Panc1 (cell line): ENCODE data around the gene CDC6. TPM values are rescaled to one million over a fixed set of nuclear protein-coding genes. Genes with fewer than 3 reads are reported as not detected.

Source experiments
- ATAC-seq: fragments of 200-7000 bp; cut with Tn5 transposase; 2 replicates; pipeline ENCODE4 v1.9.1; 2020; ENCODE audit warnings: mild to moderate bottlenecking, moderate library complexity
- BruUV-seq: library from RNA; stranded (reverse); fragments of 400-500 nt; replicated peaks from 2 replicates; lab custom pipeline; 2021; lab: Mats Ljungman, UMichigan
- CTCF ChIA-PET: fragments of 300-600 bp; sonication (Branson Sonifier 250); formaldehyde crosslinking; loops from one replicate; lab custom pipeline; 2022; ENCODE audit warnings: antibody characterized with exemption; lab: Charles Lee
- POLR2A ChIA-PET: fragments of 300-600 bp; sonication (Branson Sonifier 250); formaldehyde crosslinking; loops from one replicate; lab custom pipeline; 2022; ENCODE audit warnings: antibody characterized with exemption; lab: Charles Lee
- DNase-seq: peaks from one replicate; pipeline ENCODE4 v3.0.0-alpha.2; 2010; ENCODE audit warnings: low read depth, low spot score
- H3K27ac ChIP-seq: 2 replicates; pipeline ENCODE4 v1.5.1; 2011; ENCODE audit warnings: mild to moderate bottlenecking, low read length, inconsistent platforms
- H3K27me3 ChIP-seq: fragments of 200-500 bp; sonication (Bioruptor generic); 2 replicates; pipeline ENCODE4 v1.6.0; 2014; ENCODE audit warnings: low read length, inconsistent platforms; ENCODE audit not compliant: control insufficient read depth, insufficient read depth
- H3K36me3 ChIP-seq: fragments of 200-500 bp; sonication (Bioruptor generic); 2 replicates; pipeline ENCODE4 v1.5.1; 2014; ENCODE audit warnings: inconsistent platforms, mild to moderate bottlenecking, low read length, moderate library complexity; ENCODE audit not compliant: control insufficient read depth, insufficient read depth
- H3K4me1 ChIP-seq: 2 replicates; pipeline ENCODE4 v1.5.1; 2011; ENCODE audit warnings: inconsistent platforms, mild to moderate bottlenecking, low read length, moderate library complexity; ENCODE audit not compliant: control insufficient read depth, insufficient read depth
- H3K4me3 ChIP-seq, 2 experiments: 2 replicates each; pipeline ENCODE4 v1.5.1; 2011 to 2012; ENCODE audit warnings: low read depth in 2 of 2, low read length in 2 of 2, mild to moderate bottlenecking in 2 of 2, inconsistent platforms in 1 of 2, moderate library complexity in 1 of 2
- H3K9me3 ChIP-seq: fragments of 200-500 bp; sonication (Bioruptor generic); 2 replicates; pipeline ENCODE4 v1.5.1; 2014; ENCODE audit warnings: low read depth, mild to moderate bottlenecking, inconsistent platforms, low read length, moderate library complexity; ENCODE audit not compliant: control insufficient read depth, insufficient read depth
- CTCF ChIP-seq: fragments of 450-650 bp; IDR thresholded peaks from 2 replicates; pipeline ENCODE4 v1.5.1; 2017; ENCODE audit warnings: mild to moderate bottlenecking
- POLR2AphosphoS5 ChIP-seq: IDR thresholded peaks from 2 replicates; pipeline ENCODE4 v1.6.1; 2012; ENCODE audit warnings: mild to moderate bottlenecking, low read depth, low read length, moderate library complexity
- REST ChIP-seq, 2 experiments: IDR thresholded peaks; 2 replicates each; pipeline ENCODE4 v1.6.1; 2011 to 2012; ENCODE audit warnings: low read depth in 2 of 2, control low read depth in 1 of 2, low read length in 1 of 2, mild to moderate bottlenecking in 1 of 2, moderate library complexity in 1 of 2; ENCODE audit not compliant: insufficient read depth in 1 of 2
- SIN3A ChIP-seq: IDR thresholded peaks from 2 replicates; pipeline ENCODE4 v1.6.1; 2012; ENCODE audit warnings: low read depth, mild to moderate bottlenecking, low read length, moderate library complexity, borderline replicate concordance; ENCODE audit not compliant: insufficient read depth
- TCF7L2 ChIP-seq: IDR thresholded peaks from 2 replicates; pipeline ENCODE4 v1.6.1; 2011; ENCODE audit warnings: mild to moderate bottlenecking, low read depth, low read length, inconsistent platforms
- in situ Hi-C: cut with HindIII; loops from 2 replicates; pipeline ENCODE4 v1.10.0; 2016; ENCODE audit warnings: low sequenced_read_pairs, low pct_unique_long_range_greater_than_20kb
- intact Hi-C: fragments of 100-400 bp; cut with micrococcal nuclease; formaldehyde crosslinking; loops from one replicate; pipeline ENCODE4 v1.10.0; 2022; ENCODE audit not compliant: unreplicated experiment
- total RNA-seq: library from RNA; stranded (reverse); gene quantifications from one replicate; pipeline ENCODE4 v1.2.1, GENCODE V29; 2021; ENCODE audit not compliant: unreplicated experiment

Gene CDC6
- total RNA-seq, 1 experiment from 2014 or later: 66.3 TPM

- H3K27me3 ChIP-seq: no peaks in the 10 kb centered on the region
- H3K4me3 ChIP-seq: no peak overlapping the region
- no peaks in the 10 kb centered on the region for H3K36me3 ChIP-seq
- TF ChIP-seq POLR2AphosphoS5 (no peak), REST (IDR thresholded peaks at IDR 0.05; ENCODE audit: insufficient read depth in 1 of 2, low read depth in 2 of 2, low read length in 1 of 2) (no peak)
- no peaks in the 10 kb centered on the region for H3K4me1 ChIP-seq
- CTCF ChIA-PET: no interaction called here
- intact Hi-C loops (no loop called here), in situ Hi-C loops (no loop called here)
- H3K27ac ChIP-seq: no peak overlapping the region
- BruUV-seq: TSS peak; percentile 43
- POLR2A ChIA-PET: interaction anchor here (0.6 kb wide), 1 partner anchor 14 kb away, joined by 3 read pairs; no protein-coding TSS in a partner anchor
- no peaks in the 10 kb centered on the region for H3K9me3 ChIP-seq
- ATAC-seq (no peak), DNase-seq (no peak)
These were observed 44.9 kb upstream of the CDC6 start for GRCh38 chr17:40242774-40243173.

GRCh38 chr17:40243761-40244160 lies 43.9 kb upstream of the CDC6 start:
- ATAC-seq (no peak), DNase-seq (no peak)
- H3K9me3 ChIP-seq: no peaks in the 10 kb centered on the region
- TF ChIP-seq SIN3A (no peak), CTCF (no peak), POLR2AphosphoS5 (no peak), TCF7L2 (no peak), REST (IDR thresholded peaks at IDR 0.05; ENCODE audit: insufficient read depth in 1 of 2, low read depth in 2 of 2, low read length in 1 of 2) (no peak)
- in situ Hi-C loops: no loop called here
- ChIA-PET POLR2A (interaction anchor here (0.7 kb wide), 1 partner anchor 45 kb away, joined by 12 read pairs; no protein-coding TSS in a partner anchor), CTCF (interaction anchor here (0.6 kb wide), 2 partner anchors 42 to 225 kb away, joined by 4 to 10 read pairs; no protein-coding TSS in a partner anchor)
- H3K4me1 ChIP-seq: no peaks in the 10 kb centered on the region
- no peaks in the 10 kb centered on the region for H3K36me3 ChIP-seq
- intact Hi-C loops: no loop called here
- BruUV-seq: no TSS peak
- no peak overlapping the region for H3K4me3 ChIP-seq
- no peak overlapping the region for H3K27ac ChIP-seq
- no peaks in the 10 kb centered on the region for H3K27me3 ChIP-seq
